Left forelimb (tissue), 1 donor: Measurements from ENCODE around the gene NFKBIE.
A peak's percentile ranks its signal among the peaks of the same experiment; 100 is the strongest.

Experiments used
- DNase-seq: peaks from one replicate; pipeline ENCODE4 v3.0.0-alpha.2; 2018; ENCODE audit warnings: low spot score

The NFKBIE gene

GRCh38 chr6:44258325-44258863 is 7.0 kb downstream of the NFKBIE start:
- DNase-seq, result no peak

- no peak for DNase-seq
Observed at GRCh38 chr6:44257753-44258324, 7.5 kb downstream of the NFKBIE start.

- DNase-seq, result peak; percentile 88
Observed at GRCh38 chr6:44257025-44257752, 8.2 kb downstream of the NFKBIE start, which contains the start of gene SLC35B2. Gene SLC35B2, minus strand, starts transcription at chr6:44257528. Its CDS starts 118 bp downstream, at chr6:44257410.

- DNase-seq, result no peak
Observed at GRCh38 chr6:44256775-44257024, 8.7 kb downstream of the NFKBIE start.

GRCh38 chr6:44255871-44256774 is 9.2 kb downstream of the NFKBIE start:
- DNase-seq, result no peak

- no peak for DNase-seq
Observed at GRCh38 chr6:44255105-44255808, 10.1 kb downstream of the NFKBIE start.

GRCh38 chr6:44254191-44255104 is 10.9 kb downstream of the NFKBIE start:
- DNase-seq, result no peak

GRCh38 chr6:44253307-44254101 is 11.8 kb downstream of the NFKBIE start:
- no peak for DNase-seq

- no peak for DNase-seq
Observed at GRCh38 chr6:44251576-44252524, 13.5 kb downstream of the NFKBIE start.

- no peak for DNase-seq
Observed at GRCh38 chr6:44250718-44251123, 14.6 kb downstream of the NFKBIE start.

GRCh38 chr6:44250067-44250717 is 15.2 kb downstream of the NFKBIE start:
- DNase-seq, result no peak

- DNase-seq, result no peak
Observed at GRCh38 chr6:44249082-44249748, 16.1 kb downstream of the NFKBIE start.

- no peak for DNase-seq
Observed at GRCh38 chr6:44248579-44248978, 16.8 kb downstream of the NFKBIE start.

GRCh38 chr6:44247338-44248302 is 17.7 kb downstream of the NFKBIE start:
- DNase-seq, result peak; percentile 80

GRCh38 chr6:44246663-44247337 is 18.6 kb downstream of the NFKBIE start, which contains the start of gene HSP90AB1:
Gene HSP90AB1, plus strand, starts transcription at chr6:44247101. Its CDS starts 1,529 bp downstream, at chr6:44248630.
- DNase-seq, result peak; percentile 93
